ENCODE data around the gene CENPX. TPM values are rescaled to one million over a fixed set of nuclear protein-coding genes. Genes with fewer than 3 reads are reported as not detected.

CENPX gene
- total and polyA plus RNA-seq, 5 experiments from 2014 or later: 33.6 to 63.0 (median 42.7) TPM

DNA sequence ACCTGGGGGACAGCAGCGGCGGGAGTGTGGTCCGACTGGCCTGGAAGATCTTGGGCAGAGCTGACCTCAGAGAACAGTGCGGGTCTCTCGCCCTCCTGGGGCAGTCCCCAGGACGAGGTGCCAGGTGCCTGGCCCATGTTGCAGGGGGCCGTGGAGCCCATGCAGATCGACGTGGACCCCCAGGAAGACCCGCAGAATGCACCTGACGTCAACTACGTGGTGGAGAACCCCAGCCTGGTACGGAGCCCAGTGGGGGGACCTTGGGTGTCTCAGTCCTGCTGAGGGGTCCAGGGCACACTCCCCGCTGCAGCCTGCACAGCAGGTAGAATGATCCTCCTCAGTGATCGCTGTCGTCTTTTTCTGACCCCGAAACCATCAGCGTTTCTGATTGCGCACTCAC lies 30.5 kb upstream of the CENPX start:
- Mint-ChIP-seq H3K27ac (peak overlapping the region in 9 of 10 donors; percentile 24 to 80 (median 48)), H3K9me3 (no peaks in the 10 kb centered on the region), H3K4me1 (peaks cover 4 to 32% (median 14%) of the 10 kb centered on the region in 4 donors), H3K4me3 (peak overlapping the region; percentile 70 to 86 (median 79)), H3K36me3 (peaks cover 0 to 15% (median 0%) of the 10 kb centered on the region in 3 donors), H3K27me3 (no peaks in the 10 kb centered on the region)
- no peak for ATAC-seq
- no peak for DNase-seq
- POLR2A ChIA-PET: interaction anchor here (2.0 to 5.0 kb wide), 2 partner anchors 12 to 18 kb away, joined by 4 to 38 read pairs; partner anchors contain the start of gene DUS1L

DNA sequence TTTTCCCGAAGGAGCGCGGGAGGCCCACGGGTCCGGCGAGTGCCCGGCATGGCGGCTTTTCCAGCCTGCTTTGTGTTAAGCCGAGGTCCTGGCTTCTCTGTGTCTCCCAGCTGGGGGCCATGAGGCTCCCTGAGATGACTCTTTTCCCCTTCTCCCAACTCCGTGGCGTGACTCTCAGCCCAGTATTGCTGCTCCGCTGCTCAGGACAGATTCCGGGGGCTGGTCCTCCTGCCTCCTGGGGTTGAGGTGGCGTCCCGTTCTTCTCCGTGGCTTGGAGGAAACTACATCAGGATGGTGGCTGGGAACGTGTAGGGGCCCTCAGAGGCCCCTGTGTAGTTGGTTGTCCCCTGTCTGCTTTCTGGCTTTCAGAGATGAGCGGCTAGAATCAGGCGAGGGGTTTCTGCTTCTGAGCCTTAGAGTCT lies 30.0 kb upstream of the CENPX start:
- Mint-ChIP-seq H3K27ac (peak overlapping the region in 9 of 10 donors; percentile 18 to 87 (median 72)), H3K27me3 (no peaks in the 10 kb centered on the region), H3K4me1 (peaks cover 0 to 32% (median 14%) of the 10 kb centered on the region in 4 donors), H3K36me3 (peaks cover 0 to 11% (median 0%) of the 10 kb centered on the region in 3 donors), H3K9me3 (no peaks in the 10 kb centered on the region), H3K4me3 (peak overlapping the region; percentile 70 to 86 (median 79))
- POLR2A ChIA-PET: interaction anchor here (0.8 to 5.0 kb wide), 4 partner anchors 13 to 54 kb away, joined by 3 to 38 read pairs (median 14); partner anchors contain the start of genes DCXR and DUS1L
- ATAC-seq (no peak), DNase-seq (no peak)

GRCh38 chr17:82051776-82052637 lies 29.3 kb upstream of the CENPX start, which contains the start of the genes GPS1 and RFNG:
GPS1 (plus strand) TSS chr17:82051898; CDS start chr17:82051932, 34 bp downstream.
RFNG (minus strand) TSS chr17:82051811; CDS start chr17:82051766, 45 bp downstream.
- Mint-ChIP-seq H3K36me3 (peaks cover 0 to 14% (median 0%) of the 10 kb centered on the region in 3 donors), H3K27me3 (no peaks in the 10 kb centered on the region), H3K27ac (peak within 1 kb of the TSS; percentile 31 to 89 (median 80)), H3K4me3 (peak within 1 kb of the TSS; percentile 78 to 91 (median 83)), H3K9me3 (no peaks in the 10 kb centered on the region), H3K4me1 (peaks cover 0 to 34% (median 17%) of the 10 kb centered on the region in 4 donors)
- POLR2A ChIA-PET: interaction anchor here (0.6 to 5.0 kb wide), 9 partner anchors 10 to 443 kb away, joined by 3 to 38 read pairs (median 4); partner anchors contain the start of genes DCXR and DUS1L
- peak; percentile 95 to 96 for ATAC-seq
- peak; percentile 68 to 87 (median 80) for DNase-seq

GRCh38 chr17:82050761-82051641 lies 28.3 kb upstream of the CENPX start:
- POLR2A ChIA-PET: interaction anchor here (0.6 to 5.0 kb wide), 8 partner anchors 10 to 444 kb away, joined by 3 to 38 read pairs (median 4); partner anchors contain the start of genes DCXR and DUS1L
- Mint-ChIP-seq H3K4me3 (peak overlapping the region; percentile 78 to 91 (median 83)), H3K27me3 (no peaks in the 10 kb centered on the region), H3K4me1 (peaks cover 0 to 34% (median 17%) of the 10 kb centered on the region in 4 donors), H3K27ac (peak overlapping the region in 9 of 10 donors; percentile 48 to 89 (median 75)), H3K36me3 (peaks cover 0 to 11% (median 0%) of the 10 kb centered on the region in 3 donors), H3K9me3 (no peaks in the 10 kb centered on the region)
- ATAC-seq: peak; percentile 28
- peak in 1 of 10 donors; percentile 60 for DNase-seq

DNA sequence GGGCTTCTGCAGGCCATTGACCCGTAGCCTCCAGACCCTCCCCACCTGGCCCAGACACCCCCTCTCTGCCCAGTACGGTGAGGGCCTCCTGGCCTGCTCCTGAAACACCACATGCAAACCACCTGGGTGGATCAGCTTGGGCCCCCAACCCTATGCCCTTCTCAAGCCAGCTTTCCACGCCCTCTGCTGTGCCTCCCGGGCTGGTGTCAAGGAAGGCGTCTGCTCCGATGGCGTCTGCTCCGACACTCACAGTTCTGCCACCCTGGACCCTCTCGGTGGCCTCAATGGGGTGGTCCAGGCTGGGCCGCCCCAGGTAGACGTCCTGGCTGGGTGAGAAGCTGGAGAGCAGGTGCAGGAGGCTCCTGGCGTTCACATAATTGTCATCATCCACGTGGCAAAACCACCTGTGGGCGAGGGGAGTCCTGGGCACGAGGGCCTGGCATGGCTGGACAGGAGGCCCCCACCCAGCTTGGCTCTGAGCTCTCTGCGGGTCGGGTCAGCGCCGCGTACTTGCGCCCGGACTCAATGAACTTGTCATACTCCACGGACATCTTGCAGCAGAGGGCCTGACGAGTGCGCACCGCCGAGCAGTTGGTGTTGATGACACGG lies 27.6 kb upstream of the CENPX start:
- POLR2A ChIA-PET: interaction anchor here (0.7 to 5.0 kb wide), 6 partner anchors 12 to 243 kb away, joined by 3 to 38 read pairs (median 6); partner anchors contain the start of genes DCXR and DUS1L
- H3K4me3 Mint-ChIP-seq: peak overlapping the region; percentile 78 to 91 (median 83)

DNA sequence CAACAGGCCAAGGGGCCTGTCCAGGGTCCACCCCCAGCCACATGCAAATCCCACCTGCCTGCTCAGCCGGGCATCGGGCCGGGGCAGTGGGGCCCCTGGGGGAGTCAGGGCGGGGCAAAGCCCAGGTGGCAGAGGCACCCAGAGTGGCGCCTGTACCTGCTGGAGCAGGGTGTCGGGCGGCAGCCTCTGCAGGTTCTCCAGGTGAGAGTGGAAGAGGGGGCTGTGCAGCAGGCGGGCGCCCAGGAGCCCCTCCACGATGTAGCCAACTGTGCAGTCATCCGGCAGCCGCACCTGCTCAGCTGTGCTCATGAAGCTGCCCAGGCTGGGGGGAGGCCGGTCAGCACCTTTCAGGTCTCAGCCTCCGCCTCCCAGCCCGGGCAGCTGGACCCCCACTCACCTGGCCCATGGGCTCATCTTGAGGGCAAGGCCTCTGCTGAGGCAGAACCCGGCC lies 26.9 kb upstream of the CENPX start:
- Mint-ChIP-seq H3K9me3 (no peaks in the 10 kb centered on the region), H3K4me1 (peaks cover 0 to 27% (median 17%) of the 10 kb centered on the region in 4 donors), H3K27me3 (no peaks in the 10 kb centered on the region), H3K36me3 (peaks cover 0 to 10% (median 0%) of the 10 kb centered on the region in 3 donors), H3K27ac (peak overlapping the region in 2 of 10 donors; percentile 53 to 75), H3K4me3 (peak overlapping the region in 2 of 10 donors; percentile 42 to 68)
- no peak for ATAC-seq
- POLR2A ChIA-PET: interaction anchor here (0.7 to 5.0 kb wide), 6 partner anchors 11 to 243 kb away, joined by 3 to 38 read pairs (median 6); partner anchors contain the start of genes DCXR and DUS1L
- DNase-seq: peak in 1 of 10 donors; percentile 58

More for the DNA sequence above, 27.6 kb upstream of the CENPX start:
- H3K36me3 Mint-ChIP-seq: peaks cover 0 to 10% (median 0%) of the 10 kb centered on the region in 3 donors
- peaks cover 0 to 33% (median 17%) of the 10 kb centered on the region in 4 donors for H3K4me1 Mint-ChIP-seq
- no peaks in the 10 kb centered on the region for H3K27me3 Mint-ChIP-seq
- H3K27ac Mint-ChIP-seq: peak overlapping the region in 5 of 10 donors; percentile 13 to 87 (median 38)
- no peaks in the 10 kb centered on the region for H3K9me3 Mint-ChIP-seq
- DNase-seq (peak in 1 of 10 donors; percentile 44), ATAC-seq (no peak)

- POLR2A ChIA-PET: interaction anchor here (5.0 kb wide), 1 partner anchor 17 kb away, joined by 38 read pairs; the partner anchor contains the start of gene DUS1L
- DNase-seq (no peak), ATAC-seq (no peak)
- Mint-ChIP-seq H3K27ac (peak overlapping the region in 2 of 10 donors; percentile 22 to 75), H3K36me3 (peaks cover 0 to 10% (median 0%) of the 10 kb centered on the region in 3 donors), H3K27me3 (no peaks in the 10 kb centered on the region), H3K4me3 (peak overlapping the region in 4 of 10 donors; percentile 42 to 68 (median 48)), H3K4me1 (peaks cover 0 to 27% (median 17%) of the 10 kb centered on the region in 4 donors), H3K9me3 (no peaks in the 10 kb centered on the region)
Measured at GRCh38 chr17:82049106-82049505, 26.4 kb upstream of the CENPX start.

GRCh38 chr17:82048571-82048971 lies 25.9 kb upstream of the CENPX start:
- POLR2A ChIA-PET: no interaction called here
- DNase-seq: no peak
- no peak for ATAC-seq
- H3K27me3 Mint-ChIP-seq: no peaks in the 10 kb centered on the region
- H3K4me1 Mint-ChIP-seq: peaks cover 0 to 24% (median 17%) of the 10 kb centered on the region in 4 donors
- H3K4me3 Mint-ChIP-seq: peak overlapping the region in 4 of 10 donors; percentile 45 to 73 (median 48)
- no peaks in the 10 kb centered on the region for H3K9me3 Mint-ChIP-seq
- H3K36me3 Mint-ChIP-seq: peaks cover 0 to 10% (median 0%) of the 10 kb centered on the region in 3 donors
- H3K27ac Mint-ChIP-seq: peak overlapping the region in 1 of 10 donors; percentile 11

- Mint-ChIP-seq H3K4me3 (peak overlapping the region in 5 of 10 donors; percentile 3 to 60 (median 44)), H3K36me3 (peaks cover 0 to 10% (median 0%) of the 10 kb centered on the region in 3 donors), H3K4me1 (peaks cover 0 to 20% (median 15%) of the 10 kb centered on the region in 4 donors), H3K27me3 (no peaks in the 10 kb centered on the region), H3K27ac (peak overlapping the region in 1 of 10 donors; percentile 37), H3K9me3 (no peaks in the 10 kb centered on the region)
- no peak for ATAC-seq
- POLR2A ChIA-PET: interaction anchor here (0.6 to 1.1 kb wide), 2 partner anchors 10 to 415 kb away, joined by 3 to 5 read pairs; partner anchors contain the start of gene DCXR
- DNase-seq: peak in 1 of 10 donors; percentile 62
Measured at GRCh38 chr17:82047914-82048570, 25.4 kb upstream of the CENPX start.

- no peaks in the 10 kb centered on the region for H3K27me3 Mint-ChIP-seq
- H3K4me1 Mint-ChIP-seq: peaks cover 0 to 20% (median 10%) of the 10 kb centered on the region in 4 donors
- ATAC-seq (no peak), DNase-seq (no peak)
- POLR2A ChIA-PET: interaction anchor here (1.1 kb wide), 1 partner anchor 10 kb away, joined by 3 read pairs; the partner anchor contains the start of gene DCXR
- peaks cover 0 to 10% (median 0%) of the 10 kb centered on the region in 3 donors for H3K36me3 Mint-ChIP-seq
- H3K4me3 Mint-ChIP-seq: peak overlapping the region in 7 of 10 donors; percentile 3 to 68 (median 44)
- no peaks in the 10 kb centered on the region for H3K9me3 Mint-ChIP-seq
- peak overlapping the region in 3 of 10 donors; percentile 4 to 86 (median 37) for H3K27ac Mint-ChIP-seq
Measured at GRCh38 chr17:82047379-82047778, 24.7 kb upstream of the CENPX start.

Measured in naive thymus-derived CD8-positive, alpha-beta T cell (primary cell).